RWPE1 (cell line): ENCODE results near the gene RUNX2.
A peak's percentile ranks its signal among the peaks of the same experiment; 100 is the strongest.

Experiments used
- CTCF ChIA-PET: fragments of 350-600 bp; sonication (Branson Sonifier 250); formaldehyde crosslinking; extraction: SDS; loops from one replicate; lab custom pipeline; 2021; lab: Yijun Ruan, JAX
- POLR2A ChIA-PET: fragments of 400-600 bp; formaldehyde crosslinking; extraction: SDS; loops from one replicate; lab custom pipeline; 2020; ENCODE audit warnings: antibody characterized with exemption; ENCODE audit not compliant: low non-redundant PET; lab: Yijun Ruan, JAX
- DNase-seq: peaks from one replicate; pipeline ENCODE4 v3.0.0; 2012; ENCODE audit warnings: low spot score
- H3K27ac ChIP-seq: fragments of 450-650 bp; 2 replicates; pipeline ENCODE4 v1.5.1; 2017
- TF ChIP-seq, protein P1 (sequence below): fragments of 450-650 bp; conservative IDR thresholded peaks from 2 replicates; pipeline ENCODE4 v1.5.1; 2017; ENCODE audit warnings: low read depth, mild to moderate bottlenecking

Gene RUNX2

GRCh38 chr6:45652416-45652815, 324.3 kb downstream of the RUNX2 start:
- TF ChIP-seq, protein P1, sequence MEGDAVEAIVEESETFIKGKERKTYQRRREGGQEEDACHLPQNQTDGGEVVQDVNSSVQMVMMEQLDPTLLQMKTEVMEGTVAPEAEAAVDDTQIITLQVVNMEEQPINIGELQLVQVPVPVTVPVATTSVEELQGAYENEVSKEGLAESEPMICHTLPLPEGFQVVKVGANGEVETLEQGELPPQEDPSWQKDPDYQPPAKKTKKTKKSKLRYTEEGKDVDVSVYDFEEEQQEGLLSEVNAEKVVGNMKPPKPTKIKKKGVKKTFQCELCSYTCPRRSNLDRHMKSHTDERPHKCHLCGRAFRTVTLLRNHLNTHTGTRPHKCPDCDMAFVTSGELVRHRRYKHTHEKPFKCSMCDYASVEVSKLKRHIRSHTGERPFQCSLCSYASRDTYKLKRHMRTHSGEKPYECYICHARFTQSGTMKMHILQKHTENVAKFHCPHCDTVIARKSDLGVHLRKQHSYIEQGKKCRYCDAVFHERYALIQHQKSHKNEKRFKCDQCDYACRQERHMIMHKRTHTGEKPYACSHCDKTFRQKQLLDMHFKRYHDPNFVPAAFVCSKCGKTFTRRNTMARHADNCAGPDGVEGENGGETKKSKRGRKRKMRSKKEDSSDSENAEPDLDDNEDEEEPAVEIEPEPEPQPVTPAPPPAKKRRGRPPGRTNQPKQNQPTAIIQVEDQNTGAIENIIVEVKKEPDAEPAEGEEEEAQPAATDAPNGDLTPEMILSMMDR = no peak

DNA sequence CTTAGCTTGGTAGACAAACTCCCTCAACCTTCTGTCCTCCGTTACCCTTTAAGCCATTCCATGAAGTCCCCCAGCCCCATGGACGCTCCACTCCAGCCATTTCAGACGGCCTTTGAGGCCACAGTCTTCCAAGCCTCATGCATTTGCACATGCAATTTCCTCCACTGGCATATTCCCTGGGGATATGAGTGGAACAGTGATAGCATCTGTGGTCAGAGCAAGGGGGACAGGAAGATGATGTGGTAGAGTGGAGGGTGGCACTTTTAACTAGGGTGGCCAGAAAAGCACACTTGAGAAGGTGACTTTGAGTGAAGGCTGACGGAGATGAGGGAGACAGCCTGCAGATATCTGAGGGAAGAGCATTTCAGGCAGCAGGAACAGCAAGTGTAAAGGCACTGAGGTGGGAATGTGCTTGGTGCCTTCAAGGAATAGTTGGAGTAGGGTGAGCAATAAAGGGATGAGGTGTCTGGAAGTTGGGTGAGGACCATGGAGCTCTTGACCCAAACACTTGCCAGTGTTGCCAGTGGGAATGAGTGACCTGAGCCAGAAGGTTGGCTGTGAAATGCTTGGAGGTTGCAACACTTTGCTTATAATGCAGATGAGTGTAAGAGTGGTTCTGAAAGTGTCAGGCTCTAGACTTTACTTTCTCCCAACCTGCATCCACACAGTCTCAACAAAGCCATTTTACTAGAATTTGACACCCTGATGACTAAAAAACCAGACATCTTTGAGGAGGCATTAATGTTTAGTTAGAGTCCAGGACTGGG, 325.2 kb downstream of the RUNX2 start:
- ChIA-PET CTCF (no interaction called here), POLR2A (interaction anchor here (0.6 kb wide), 1 partner anchor 234 kb away, joined by 3 read pairs; no protein-coding TSS in a partner anchor)
- TF ChIP-seq, protein P1 = no peak
- no peak for DNase-seq
- no peak overlapping the region for H3K27ac ChIP-seq

More at GRCh38 chr6:45652416-45652815, 324.3 kb downstream of the RUNX2 start:
- DNase-seq = no peak
- CTCF ChIA-PET = interaction anchor here (0.6 kb wide), 1 partner anchor 282 kb away, joined by 3 read pairs; no protein-coding TSS in a partner anchor
- H3K27ac ChIP-seq = no peak overlapping the region
- POLR2A ChIA-PET = no interaction called here

DNA sequence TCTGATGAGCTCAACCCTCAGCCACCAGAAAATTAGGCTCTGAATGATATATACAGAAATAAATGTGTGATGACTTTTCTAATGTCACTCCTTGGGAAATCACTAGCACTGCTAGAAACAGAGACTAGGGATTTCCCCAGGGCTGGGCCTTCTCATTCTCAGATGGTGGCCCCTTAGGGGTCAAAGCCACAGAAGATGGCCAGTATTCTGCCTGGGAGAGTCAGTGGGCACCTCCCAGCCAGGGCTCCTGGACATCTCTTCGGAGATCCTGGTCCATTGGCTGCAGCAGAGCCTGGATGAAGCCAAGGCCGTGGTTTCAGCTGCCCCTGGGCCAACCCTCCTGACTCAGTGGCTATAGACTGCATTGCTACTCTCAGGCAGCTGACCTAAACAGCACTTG, 326.5 kb downstream of the RUNX2 start:
- CTCF ChIA-PET = interaction anchor here (0.7 kb wide), 1 partner anchor 44 kb away, joined by 3 read pairs; no protein-coding TSS in a partner anchor

GRCh38 chr6:45655745-45656476, 327.8 kb downstream of the RUNX2 start:
- CTCF ChIA-PET = interaction anchor here (1.4 kb wide), 1 partner anchor 267 kb away, joined by 3 read pairs; no protein-coding TSS in a partner anchor
- peak; percentile 97 for DNase-seq
- TF ChIP-seq, protein P1 = no peak
- H3K27ac ChIP-seq = peak overlapping the region; percentile 80
- POLR2A ChIA-PET = no interaction called here

More for the DNA sequence above, 326.5 kb downstream of the RUNX2 start:
- H3K27ac ChIP-seq = no peak overlapping the region
- DNase-seq = no peak
- TF ChIP-seq, protein P1 = no peak
- POLR2A ChIA-PET = no interaction called here

DNA sequence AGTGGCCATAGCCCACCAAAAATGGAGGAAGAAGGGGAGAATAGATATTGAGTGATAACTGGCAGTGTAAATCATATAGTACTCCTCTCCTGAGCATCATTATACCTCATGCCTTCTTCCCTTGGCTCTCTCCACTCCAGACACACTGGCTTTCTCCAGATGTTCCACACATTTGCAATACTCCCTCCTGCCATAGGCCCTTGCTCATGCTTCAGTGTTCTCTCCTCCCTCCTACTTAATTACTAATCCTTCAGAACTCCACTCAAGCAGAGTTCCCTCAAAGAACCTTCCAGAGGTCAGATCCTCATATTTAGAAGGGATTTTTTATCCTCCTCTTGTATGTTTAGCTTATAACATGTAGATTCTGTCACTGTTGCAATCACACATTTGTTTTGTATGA, 329.1 kb downstream of the RUNX2 start:
- ChIA-PET CTCF (no interaction called here), POLR2A (no interaction called here)
- no peak overlapping the region for H3K27ac ChIP-seq
- DNase-seq = no peak
- TF ChIP-seq, protein P1 = no peak

- no peak overlapping the region for H3K27ac ChIP-seq
- ChIA-PET POLR2A (no interaction called here), CTCF (no interaction called here)
- TF ChIP-seq, protein P1 = no peak
- no peak for DNase-seq
Observed at GRCh38 chr6:45658400-45658799, 330.3 kb downstream of the RUNX2 start.
